ENCODE data around the gene MYBPHL.

The MYBPHL gene

DNA sequence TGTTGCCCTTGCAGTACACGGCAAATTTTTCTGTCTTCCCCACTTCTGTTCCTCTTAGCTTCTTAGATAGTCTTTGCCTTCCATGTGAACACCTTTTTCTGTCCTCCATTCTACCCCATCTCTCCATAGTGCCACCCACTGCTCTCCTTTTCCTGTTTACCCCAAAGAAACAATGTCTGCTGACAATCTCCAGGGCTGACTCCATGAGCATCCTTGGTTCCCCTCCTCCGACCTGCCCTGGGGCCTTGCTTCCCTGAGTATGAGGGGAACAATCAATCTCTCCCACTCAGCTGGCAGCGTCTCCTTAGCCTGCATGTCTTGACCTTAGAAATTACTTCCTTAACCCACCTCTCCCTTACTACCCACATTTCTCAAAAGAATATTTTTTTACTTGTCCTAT is 12.3 kb upstream of the MYBPHL start:
- Histone ChIP-seq H3K79me2 (no peaks in the 10 kb centered on the region), H3K9ac (no peak overlapping the region)

DNA sequence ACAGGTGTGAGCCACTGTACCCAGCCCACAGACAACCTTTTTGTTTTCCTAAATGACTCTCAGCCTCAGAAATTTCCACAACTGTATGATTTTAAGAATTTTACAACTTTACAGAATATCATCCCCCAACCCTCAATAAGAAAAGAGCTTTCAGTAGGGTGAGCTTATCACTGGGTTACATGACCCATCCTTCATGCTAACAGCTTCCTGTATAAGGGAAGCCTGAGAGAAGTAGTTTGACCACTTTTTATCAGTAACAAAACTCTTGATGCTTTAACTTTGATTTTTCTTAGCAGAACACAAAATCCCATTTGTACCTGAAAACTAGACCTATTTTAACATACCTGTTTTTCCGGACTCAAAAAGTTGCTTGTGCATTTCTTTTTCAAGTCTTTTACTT is 9.7 kb upstream of the MYBPHL start:
- no peak overlapping the region for H3K27ac ChIP-seq
- no peaks in the 10 kb centered on the region for H3K27me3 ChIP-seq (ENCODE audit: control insufficient read depth, insufficient read depth, low read length)
- H3K4me2 ChIP-seq (ENCODE audit: low read length) = no peak overlapping the region

More for the DNA sequence above, 12.3 kb upstream of the MYBPHL start:
- no peaks in the 10 kb centered on the region for H3K4me1 ChIP-seq
- H3K27ac ChIP-seq = no peak overlapping the region
- no peak overlapping the region for H3K4me2 ChIP-seq (ENCODE audit: low read length)
- H3K27me3 ChIP-seq (ENCODE audit: control insufficient read depth, insufficient read depth, low read length) = no peaks in the 10 kb centered on the region
- no peaks in the 10 kb centered on the region for H3K36me3 ChIP-seq (ENCODE audit: control insufficient read depth, insufficient read depth, low read length)
- TF ChIP-seq, protein P1, sequence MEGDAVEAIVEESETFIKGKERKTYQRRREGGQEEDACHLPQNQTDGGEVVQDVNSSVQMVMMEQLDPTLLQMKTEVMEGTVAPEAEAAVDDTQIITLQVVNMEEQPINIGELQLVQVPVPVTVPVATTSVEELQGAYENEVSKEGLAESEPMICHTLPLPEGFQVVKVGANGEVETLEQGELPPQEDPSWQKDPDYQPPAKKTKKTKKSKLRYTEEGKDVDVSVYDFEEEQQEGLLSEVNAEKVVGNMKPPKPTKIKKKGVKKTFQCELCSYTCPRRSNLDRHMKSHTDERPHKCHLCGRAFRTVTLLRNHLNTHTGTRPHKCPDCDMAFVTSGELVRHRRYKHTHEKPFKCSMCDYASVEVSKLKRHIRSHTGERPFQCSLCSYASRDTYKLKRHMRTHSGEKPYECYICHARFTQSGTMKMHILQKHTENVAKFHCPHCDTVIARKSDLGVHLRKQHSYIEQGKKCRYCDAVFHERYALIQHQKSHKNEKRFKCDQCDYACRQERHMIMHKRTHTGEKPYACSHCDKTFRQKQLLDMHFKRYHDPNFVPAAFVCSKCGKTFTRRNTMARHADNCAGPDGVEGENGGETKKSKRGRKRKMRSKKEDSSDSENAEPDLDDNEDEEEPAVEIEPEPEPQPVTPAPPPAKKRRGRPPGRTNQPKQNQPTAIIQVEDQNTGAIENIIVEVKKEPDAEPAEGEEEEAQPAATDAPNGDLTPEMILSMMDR (IDR thresholded peaks at IDR 0.05) = no peak
- no peak overlapping the region for H3K4me3 ChIP-seq (ENCODE audit: low read depth, low read length)
- no peak overlapping the region for H2AFZ ChIP-seq
- no peaks in the 10 kb centered on the region for H3K9me3 ChIP-seq (ENCODE audit: control insufficient read depth, low read length)

DNA sequence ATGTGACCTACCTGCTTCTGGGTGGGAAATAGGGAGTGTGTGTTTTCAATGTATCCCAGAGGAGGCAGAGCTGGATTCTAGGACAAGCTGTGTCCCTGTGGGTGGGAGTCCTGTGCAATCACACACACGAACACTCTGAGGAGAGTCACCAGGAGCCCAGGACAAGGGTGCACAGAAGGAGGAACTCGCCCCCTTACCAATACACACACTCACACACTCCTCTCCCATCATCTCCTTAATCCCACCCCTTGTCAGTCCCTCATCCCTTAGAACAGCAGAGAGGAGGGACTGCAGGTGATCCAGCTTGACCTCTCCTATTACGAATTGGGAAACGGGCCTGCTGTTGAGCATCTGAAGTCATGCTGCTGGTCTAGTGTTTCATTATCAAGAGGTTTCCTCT is 8.5 kb upstream of the MYBPHL start:
- Histone ChIP-seq H3K27me3 (ENCODE audit: control insufficient read depth, insufficient read depth, low read length) (no peaks in the 10 kb centered on the region), H3K27ac (no peak overlapping the region), H3K4me2 (ENCODE audit: low read length) (no peak overlapping the region), H3K4me3 (ENCODE audit: low read depth, low read length) (no peak overlapping the region), H3K79me2 (no peaks in the 10 kb centered on the region), H2AFZ (no peak overlapping the region), H3K9me3 (ENCODE audit: control insufficient read depth, low read length) (no peaks in the 10 kb centered on the region), H3K36me3 (ENCODE audit: control insufficient read depth, insufficient read depth, low read length) (no peaks in the 10 kb centered on the region), H3K4me1 (no peaks in the 10 kb centered on the region), H3K9ac (no peak overlapping the region)
- TF ChIP-seq, protein P1 (IDR thresholded peaks at IDR 0.05) = no peak

More for the DNA sequence above, 9.7 kb upstream of the MYBPHL start:
- no peaks in the 10 kb centered on the region for H3K9me3 ChIP-seq (ENCODE audit: control insufficient read depth, low read length)
- no peak overlapping the region for H3K9ac ChIP-seq
- H3K4me1 ChIP-seq = no peaks in the 10 kb centered on the region
- no peak overlapping the region for H2AFZ ChIP-seq
- TF ChIP-seq, protein P1 (IDR thresholded peaks at IDR 0.05) = no peak
- H3K79me2 ChIP-seq = no peaks in the 10 kb centered on the region
- H3K36me3 ChIP-seq (ENCODE audit: control insufficient read depth, insufficient read depth, low read length) = no peaks in the 10 kb centered on the region
- no peak overlapping the region for H3K4me3 ChIP-seq (ENCODE audit: low read depth, low read length)

GRCh38 chr1:109314795-109315194 is 8.0 kb upstream of the MYBPHL start:
- no peak overlapping the region for H3K27ac ChIP-seq
- TF ChIP-seq, protein P1 (IDR thresholded peaks at IDR 0.05) = no peak
- no peak overlapping the region for H3K9ac ChIP-seq
- H3K27me3 ChIP-seq (ENCODE audit: control insufficient read depth, insufficient read depth, low read length) = no peaks in the 10 kb centered on the region
- H3K4me1 ChIP-seq = no peaks in the 10 kb centered on the region
- H3K4me3 ChIP-seq (ENCODE audit: low read depth, low read length) = no peak overlapping the region
- H3K9me3 ChIP-seq (ENCODE audit: control insufficient read depth, low read length) = no peaks in the 10 kb centered on the region
- H3K36me3 ChIP-seq (ENCODE audit: control insufficient read depth, insufficient read depth, low read length) = no peaks in the 10 kb centered on the region
- H2AFZ ChIP-seq = no peak overlapping the region
- no peak overlapping the region for H3K4me2 ChIP-seq (ENCODE audit: low read length)
- no peaks in the 10 kb centered on the region for H3K79me2 ChIP-seq

DNA sequence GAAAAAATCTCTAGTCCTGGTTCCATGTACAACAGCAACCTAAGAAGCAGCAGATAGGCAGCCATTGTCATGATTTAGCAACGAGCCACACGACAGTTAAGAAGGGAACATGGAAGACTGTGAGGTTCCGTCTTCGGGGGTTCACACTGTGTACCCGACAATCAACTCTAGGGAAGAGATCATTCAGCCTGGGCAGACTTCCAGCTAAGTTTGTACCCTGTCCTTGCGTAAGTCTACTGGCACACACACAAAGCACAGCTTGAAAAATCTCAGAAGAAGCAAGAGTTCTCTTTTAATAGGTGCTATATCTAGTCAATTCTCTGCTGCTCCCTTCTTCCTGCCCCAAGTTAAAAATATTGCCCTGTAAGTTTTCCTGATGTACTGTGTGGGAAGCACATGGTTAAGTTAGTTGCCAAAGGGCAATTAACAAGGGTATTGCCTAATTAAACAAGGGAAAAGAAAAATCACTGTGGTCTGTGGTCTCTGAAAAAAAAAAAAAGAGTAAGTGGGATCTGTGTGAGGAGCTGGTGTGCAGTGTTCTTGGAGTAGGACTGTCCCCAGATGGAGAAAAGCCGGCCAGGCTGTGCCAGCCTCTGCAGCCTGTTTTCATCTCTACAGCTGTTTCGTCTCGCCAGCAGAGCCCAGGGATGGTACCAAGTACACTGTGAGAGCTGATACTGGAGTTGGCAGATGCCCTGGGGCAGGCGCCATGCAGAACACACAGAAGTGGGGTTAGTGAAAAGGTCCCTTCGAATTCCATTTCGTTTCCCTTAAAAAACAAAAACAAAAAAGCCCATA is 6.4 kb upstream of the MYBPHL start:
- Histone ChIP-seq H3K4me2 (ENCODE audit: low read length) (no peak overlapping the region), H3K4me3 (ENCODE audit: low read depth, low read length) (no peak overlapping the region), H2AFZ (no peak overlapping the region), H3K9me3 (ENCODE audit: control insufficient read depth, low read length) (no peaks in the 10 kb centered on the region), H3K79me2 (no peaks in the 10 kb centered on the region), H3K27ac (no peak overlapping the region), H3K27me3 (ENCODE audit: control insufficient read depth, insufficient read depth, low read length) (no peaks in the 10 kb centered on the region), H3K36me3 (ENCODE audit: control insufficient read depth, insufficient read depth, low read length) (no peaks in the 10 kb centered on the region), H3K9ac (no peak overlapping the region), H3K4me1 (no peaks in the 10 kb centered on the region)
- TF ChIP-seq, protein P1 (IDR thresholded peaks at IDR 0.05) = no peak

All from parathyroid adenoma (tissue), 2 donors.